Measurements from ENCODE around the gene ADGRF3. TPM values are rescaled to one million over a fixed set of nuclear protein-coding genes. Genes with fewer than 3 reads are reported as not detected.

ADGRF3 gene
- total and polyA plus RNA-seq, 2 of the 8 experiments (the other 6 are each of a cell fraction or from before 2014, with no cell fraction given) = 0.54 to 0.69 TPM

DNA sequence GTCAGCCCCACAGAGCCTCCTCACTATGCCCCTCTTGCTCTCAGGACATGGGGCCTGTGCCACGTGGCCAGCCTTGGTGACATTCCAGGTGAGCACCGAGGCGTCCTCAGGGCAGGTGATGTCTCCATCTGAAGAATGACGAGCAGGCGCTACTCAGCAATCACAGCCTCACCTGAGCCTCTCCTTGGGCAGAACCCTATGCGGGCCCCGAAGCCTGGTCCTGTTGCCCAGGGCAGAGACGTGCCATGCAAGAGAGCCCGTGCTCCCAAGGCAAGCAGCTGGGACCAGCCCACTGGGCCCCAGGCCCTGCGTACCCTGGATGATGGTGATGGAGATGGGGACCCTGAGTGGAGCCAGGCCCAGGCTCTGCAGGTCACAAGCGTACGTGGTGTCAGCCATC lies 33.1 kb downstream of the ADGRF3 start:
- Histone ChIP-seq H4K91ac (replicated peaks; ENCODE audit: insufficient read length, low read length) (no peak overlapping the region), H3K27me3 (replicated peaks in 1 of 4; ENCODE audit: control insufficient read depth in 3 of 4, extremely low read depth in 1 of 4, insufficient read depth in 3 of 4, low read length in 3 of 4) (no peaks in the 10 kb centered on the region), H2BK5ac (ENCODE audit: low read depth, low read length) (no peak overlapping the region), H2BK20ac (ENCODE audit: low read length) (no peak overlapping the region), H3K9me3 (ENCODE audit: insufficient read depth in 2 of 2, low read depth in 1 of 2, low read length in 1 of 2) (no peaks in the 10 kb centered on the region), H2BK15ac (ENCODE audit: low read length) (no peak overlapping the region), H2AK5ac (ENCODE audit: low read depth, low read length) (no peak overlapping the region), H3K14ac (ENCODE audit: insufficient read length) (no peak overlapping the region), H3K9ac (replicated peaks in 1 of 4; ENCODE audit: extremely low read depth in 1 of 4, low read depth in 3 of 4, low read length in 3 of 4) (no peak overlapping the region), H3K18ac (ENCODE audit: extremely low read depth, low read length) (no peak overlapping the region), H3K27ac (ENCODE audit: low read depth, low read length) (no peak overlapping the region), H4K8ac (ENCODE audit: extremely low read depth, insufficient read depth, low read length) (no peak overlapping the region), H3K4me2 (ENCODE audit: insufficient read depth in 1 of 2, low read depth in 2 of 2, low read length in 2 of 2) (no peak overlapping the region), H3K79me2 (ENCODE audit: control insufficient read depth in 1 of 2, insufficient read depth in 2 of 2, low read length in 2 of 2) (no peaks in the 10 kb centered on the region), H2BK12ac (ENCODE audit: low read depth, low read length) (0 out of 2 replicates have a peak overlapping the region, but pooled peaks have one; percentile 22), H3K36me3 (ENCODE audit: control insufficient read depth in 2 of 4, insufficient read depth in 4 of 4, low read length in 3 of 4) (no peaks in the 10 kb centered on the region), H3K23me2 (ENCODE audit: low read depth, low read length) (no peaks in the 10 kb centered on the region), H3K23ac (ENCODE audit: insufficient read length) (no peak overlapping the region), H2BK120ac (replicated peaks; ENCODE audit: low read depth, low read length) (no peak overlapping the region), H3K4me1 (replicated peaks in 1 of 4; ENCODE audit: control insufficient read depth in 3 of 4, insufficient read depth in 4 of 4, low read length in 3 of 4) (peaks cover 0 to 2% (median 1%) of the 10 kb centered on the region in 4 experiments; a peak in 2 of 7 replicates), H4K5ac (ENCODE audit: insufficient read length, low read depth, low read length) (no peak overlapping the region), H3K4ac (replicated peaks; ENCODE audit: insufficient read length, low read depth, low read length) (no peak overlapping the region), H3K79me1 (ENCODE audit: low read depth, low read length) (no peaks in the 10 kb centered on the region), H2AFZ (ENCODE audit: low read length) (no peak overlapping the region), H4K20me1 (replicated peaks in 1 of 2; ENCODE audit: control insufficient read depth in 1 of 2, insufficient read depth in 2 of 2, low read length in 2 of 2) (no peaks in the 10 kb centered on the region), H3K56ac (replicated peaks; ENCODE audit: insufficient read length, low read depth, low read length) (no peak overlapping the region), H3K4me3 (ENCODE audit: extremely low read depth in 1 of 4, insufficient read depth in 2 of 4, low read depth in 3 of 4, low read length in 4 of 4) (no peak overlapping the region)
- POLR2A ChIA-PET (ENCODE audit: partially characterized antibody) = interaction anchor here (6.2 kb wide), 1 partner anchor 14 kb away, joined by 34 read pairs; no protein-coding TSS in a partner anchor
- TF ChIP-seq CHD2 (IDR thresholded peaks at IDR 0.05; ENCODE audit: low read length) (no peak), BACH1 (IDR thresholded peaks at IDR 0.05; ENCODE audit: low read length) (no peak), PHF8 (conservative IDR thresholded peaks at IDR 0.05; ENCODE audit: low read depth, low read length) (no peak), TCF12 (IDR thresholded peaks at IDR 0.05; ENCODE audit: low read depth, low read length) (no peak), SIX5 (IDR thresholded peaks at IDR 0.05; ENCODE audit: low read depth, low read length) (no peak), POU5F1 (IDR thresholded peaks at IDR 0.05; ENCODE audit: low read depth, low read length) (no peak), JUN (IDR thresholded peaks at IDR 0.05; ENCODE audit: low read depth, low read length) (no peak), YY1 (IDR thresholded peaks at IDR 0.05; ENCODE audit: low read depth, low read length) (no peak), RNF2 (IDR thresholded peaks at IDR 0.05; ENCODE audit: borderline replicate concordance, low read depth, low read length, missing control alignments, poor library complexity, severe bottlenecking) (no peak), TAF7 (optimal IDR thresholded peaks at IDR 0.05; ENCODE audit: borderline replicate concordance, low read depth, low read length) (no peak), CBX8 (IDR thresholded peaks at IDR 0.05; ENCODE audit: borderline replicate concordance, low read depth, low read length) (no peak)
- WGBS, 2 experiments (ENCODE audit: extremely low coverage in 1 of 2, insufficient coverage in 1 of 2, insufficient read length in 1 of 2, insufficient replicate concordance in 2 of 2, low coverage in 1 of 2, low lambda C conversion rate in 2 of 2, missing lambda C conversion rate in 1 of 2) = 84% methylated on average over 12 of the region's 12 CpGs; no CpG with 5 or more reads in 1 of the 2 experiments
- CTCF ChIA-PET (ENCODE audit: partially characterized antibody) = interaction anchor here (0.9 to 3.3 kb wide), 15 partner anchors 9 to 156 kb away, joined by 3 to 18 read pairs (median 4); no protein-coding TSS in a partner anchor
- DNase-seq (ENCODE audit: low read depth in 1 of 2, low spot score in 2 of 2) = no peak
- FAIRE-seq = no peak
